Measurements from ENCODE around the gene SLC52A3.
"Not testable (repeated sequence)": the region's sequence is repeated elsewhere in the genome, so short reads cannot be mapped to it uniquely, and the experiment has no call there.

SLC52A3 gene

GRCh38 chr20:768426-768978, at the start of gene SLC52A3:
SLC52A3 (minus strand) TSS chr20:768500; CDS start chr20:765774, 2,726 bp downstream.
- DNase-seq = peak; percentile 59

GRCh38 chr20:815914-816606, 47.8 kb upstream of the SLC52A3 start:
- no peak for DNase-seq

GRCh38 chr20:815226-815625, 46.9 kb upstream of the SLC52A3 start:
- no peak for DNase-seq

- no peak for DNase-seq
Measured at GRCh38 chr20:813390-813789, 45.1 kb upstream of the SLC52A3 start.

GRCh38 chr20:812435-812814, 44.1 kb upstream of the SLC52A3 start:
- not testable (repeated sequence) for DNase-seq

GRCh38 chr20:811776-812434, 43.6 kb upstream of the SLC52A3 start:
- peak; percentile 44 for DNase-seq

- no peak for DNase-seq
Measured at GRCh38 chr20:805713-806112, 37.4 kb upstream of the SLC52A3 start.

GRCh38 chr20:801678-802077, 33.4 kb upstream of the SLC52A3 start:
- DNase-seq = no peak

GRCh38 chr20:800026-800425, 31.7 kb upstream of the SLC52A3 start:
- not testable (repeated sequence) for DNase-seq

GRCh38 chr20:798746-799145, 30.4 kb upstream of the SLC52A3 start:
- DNase-seq = not testable (repeated sequence)

GRCh38 chr20:796921-797320, 28.6 kb upstream of the SLC52A3 start:
- DNase-seq = no peak

GRCh38 chr20:792248-792647, 23.9 kb upstream of the SLC52A3 start:
- no peak for DNase-seq

GRCh38 chr20:791056-791455, 22.8 kb upstream of the SLC52A3 start:
- no peak for DNase-seq

GRCh38 chr20:787825-788224, 19.5 kb upstream of the SLC52A3 start:
- no peak for DNase-seq

- no peak for DNase-seq
Measured at GRCh38 chr20:779771-780170, 11.5 kb upstream of the SLC52A3 start.

GRCh38 chr20:776165-776564, 7.9 kb upstream of the SLC52A3 start:
- no peak for DNase-seq

- no peak for DNase-seq
Measured at GRCh38 chr20:775679-776135, 7.4 kb upstream of the SLC52A3 start.

GRCh38 chr20:774660-775057, 6.4 kb upstream of the SLC52A3 start:
- DNase-seq = no peak

- no peak for DNase-seq
Measured at GRCh38 chr20:774016-774659, 5.8 kb upstream of the SLC52A3 start.

GRCh38 chr20:772806-773205, 4.5 kb upstream of the SLC52A3 start:
- DNase-seq = no peak

- DNase-seq = no peak
Measured at GRCh38 chr20:771741-772464, 3.6 kb upstream of the SLC52A3 start.

GRCh38 chr20:770691-771090, 2.4 kb upstream of the SLC52A3 start:
- DNase-seq = no peak

- no peak for DNase-seq
Measured at GRCh38 chr20:766906-767305, 1.4 kb downstream of the SLC52A3 start.

Measured in NCI-H226 (cell line).